GM12891 (cell line): ENCODE results near the gene PLBD1.

Source experiments
- PAX5 ChIP-seq: IDR thresholded peaks from 2 replicates; pipeline ENCODE4 v1.6.1; 2011; ENCODE audit warnings: low read length, moderate library complexity, mild to moderate bottlenecking; ENCODE audit not compliant: insufficient read depth, severe bottlenecking
- POLR2A ChIP-seq: IDR thresholded peaks from 2 replicates; pipeline ENCODE4 v1.6.1; 2011; ENCODE audit warnings: low read depth, low read length, control low read depth
- POLR2AphosphoS5 ChIP-seq: IDR thresholded peaks from 2 replicates; pipeline ENCODE4 v1.6.1; 2011; ENCODE audit warnings: low read depth, low read length, control low read depth
- SPI1 ChIP-seq: IDR thresholded peaks from 2 replicates; pipeline ENCODE4 v1.6.1; 2011; ENCODE audit warnings: low read depth, low read length, control low read depth
- TAF1 ChIP-seq: IDR thresholded peaks from 2 replicates; pipeline ENCODE4 v1.6.1; 2011; ENCODE audit warnings: low read depth, low read length, control low read depth

DNA sequence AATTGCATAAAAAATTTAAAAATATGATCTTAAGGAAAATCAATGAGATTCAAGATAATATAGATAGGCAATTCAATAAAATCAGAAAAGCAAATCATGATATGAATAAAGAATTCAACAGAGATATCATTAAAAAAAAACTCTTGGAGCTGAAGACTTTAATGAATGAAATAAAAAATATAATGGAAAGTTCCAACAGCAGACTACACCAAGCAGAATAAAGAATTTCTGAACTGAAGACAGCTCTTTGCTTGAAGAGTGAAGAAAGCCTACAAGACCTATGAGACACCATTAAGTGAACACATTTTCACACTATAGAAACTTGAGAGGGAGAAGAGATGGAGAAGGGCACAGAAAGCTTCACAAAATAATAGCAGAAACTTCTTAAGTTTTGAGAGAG lies 45.9 kb downstream of the PLBD1 start:
- no peak for TF ChIP-seq POLR2A
- TF ChIP-seq POLR2AphosphoS5 = no peak
- no peak for TF ChIP-seq PAX5
- TF ChIP-seq TAF1 = no peak
- no peak for TF ChIP-seq SPI1
